ENCODE data around the gene IQCC.
"Not testable (repeated sequence)": the region's sequence is repeated elsewhere in the genome, so short reads cannot be mapped to it uniquely, and the experiment has no call there.

The IQCC gene
- long read RNA-seq, donor 1, partial matches to known transcripts = 8 of 9 reads
- long read RNA-seq, donor 1, other reads (novel, unspliced or antisense) = 0 of 9 reads
- long read RNA-seq, donor 2, partial matches to known transcripts = 0 of 1 reads
- long read RNA-seq, donor 2, other reads (novel, unspliced or antisense) = 0 of 1 reads
- long read RNA-seq, donor 3, partial matches to known transcripts = 0 of 1 reads
- long read RNA-seq, donor 3, other reads (novel, unspliced or antisense) = 0 of 1 reads
- long read RNA-seq, donor 4 = 0 reads
- long read RNA-seq, donor 5, partial matches to known transcripts = 0 of 2 reads
- long read RNA-seq, donor 5, other reads (novel, unspliced or antisense) = 0 of 2 reads
- long read RNA-seq, donor 6, partial matches to known transcripts = 0 of 1 reads
- long read RNA-seq, donor 6, other reads (novel, unspliced or antisense) = 0 of 1 reads
- long read RNA-seq, donor 7, partial matches to known transcripts = 0 of 3 reads
- long read RNA-seq, donor 7, other reads (novel, unspliced or antisense) = 0 of 3 reads
- long read RNA-seq, donor 8, partial matches to known transcripts = 0 of 1 reads
- long read RNA-seq, donor 8, other reads (novel, unspliced or antisense) = 0 of 1 reads

DNA sequence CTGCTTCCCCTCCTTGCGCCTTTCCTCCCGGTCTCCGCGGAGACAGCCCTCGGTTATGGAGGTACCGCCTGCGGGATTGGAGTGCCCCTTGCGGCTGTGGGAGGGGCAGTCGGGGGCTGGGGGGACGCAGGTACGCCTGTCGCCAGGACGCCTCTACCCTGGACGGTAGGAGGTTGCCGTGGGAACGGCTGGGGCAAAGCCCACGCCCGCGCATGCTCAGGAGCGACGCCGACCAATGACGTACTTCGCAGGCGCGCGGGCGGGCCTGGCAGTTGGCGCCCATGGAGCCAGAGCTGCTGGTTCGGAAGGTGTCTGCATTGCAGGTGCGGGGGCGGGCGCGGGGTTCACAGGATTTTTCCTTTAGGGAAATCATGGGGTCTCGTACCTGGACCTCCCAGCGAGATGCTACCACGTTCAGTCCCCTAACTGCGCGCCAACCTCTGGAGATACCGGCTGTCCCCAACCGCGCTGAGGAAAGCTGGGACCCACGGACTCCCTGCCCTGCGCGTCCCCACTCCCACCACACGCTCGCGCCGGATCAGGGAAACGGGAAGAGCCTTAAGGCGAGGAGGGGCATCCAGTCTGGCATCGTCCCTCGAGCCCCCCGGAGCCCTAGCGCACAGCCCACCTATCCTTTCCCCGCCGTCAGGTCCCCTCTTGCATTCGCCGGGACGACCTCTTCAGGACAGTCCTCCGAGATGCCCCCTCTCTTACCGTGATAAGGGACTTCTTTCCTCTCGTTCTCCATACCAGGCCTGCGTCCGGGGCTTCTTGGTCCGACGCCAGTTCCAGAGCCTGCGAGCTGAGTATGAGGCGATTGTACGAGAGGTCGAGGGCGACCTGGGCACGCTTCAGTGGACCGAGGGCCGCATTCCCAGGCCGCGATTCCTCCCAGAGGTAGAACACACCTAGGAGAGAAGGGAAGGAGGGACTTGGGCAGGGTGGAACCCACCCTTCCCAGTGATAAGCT, at the start of gene IQCC:
Gene IQCC, plus strand, starts transcription at position 271 of the 970 bp plus-strand sequence. Its CDS starts 11 bp downstream, at position 282.
- peak; percentile 88 for DNase-seq

DNA sequence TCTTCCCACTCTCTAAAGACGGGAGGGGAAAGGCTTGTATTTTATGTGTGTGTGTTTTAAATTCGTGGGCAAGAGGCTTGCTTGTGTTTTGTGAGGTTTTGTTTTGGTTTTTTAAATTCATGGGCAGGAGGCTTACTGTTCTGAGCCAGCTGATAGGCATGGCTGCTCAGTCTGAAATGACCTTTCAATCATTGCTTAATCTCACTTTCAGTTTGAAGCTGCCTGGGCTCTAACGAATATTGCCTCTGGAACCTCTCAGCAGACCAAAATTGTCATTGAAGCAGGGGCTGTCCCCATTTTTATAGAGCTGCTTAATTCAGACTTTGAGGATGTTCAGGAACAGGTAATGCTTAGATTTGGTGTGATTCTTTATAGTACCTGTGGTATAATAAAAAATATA, 46.3 kb upstream of the IQCC start:
- no peak for DNase-seq

DNA sequence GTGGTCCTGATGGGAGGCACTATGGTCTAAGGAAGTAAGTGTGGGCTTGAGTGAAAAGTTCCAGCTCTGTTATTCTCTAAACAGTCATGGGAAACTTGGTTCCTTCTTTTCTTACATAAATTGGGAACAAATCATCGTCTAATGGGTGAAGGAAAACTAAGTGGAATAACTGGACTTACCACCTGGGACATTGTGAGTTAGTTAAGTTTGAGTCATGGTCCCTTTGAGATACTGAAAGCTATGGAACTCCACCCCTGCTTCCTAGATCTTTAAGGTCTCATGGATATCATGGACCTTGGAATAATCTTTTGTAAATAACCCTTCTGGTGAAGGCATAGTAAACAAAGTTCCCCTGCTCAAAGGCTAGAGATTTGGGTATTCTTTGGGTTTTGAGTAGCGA, 42.1 kb upstream of the IQCC start:
- DNase-seq = no peak

DNA sequence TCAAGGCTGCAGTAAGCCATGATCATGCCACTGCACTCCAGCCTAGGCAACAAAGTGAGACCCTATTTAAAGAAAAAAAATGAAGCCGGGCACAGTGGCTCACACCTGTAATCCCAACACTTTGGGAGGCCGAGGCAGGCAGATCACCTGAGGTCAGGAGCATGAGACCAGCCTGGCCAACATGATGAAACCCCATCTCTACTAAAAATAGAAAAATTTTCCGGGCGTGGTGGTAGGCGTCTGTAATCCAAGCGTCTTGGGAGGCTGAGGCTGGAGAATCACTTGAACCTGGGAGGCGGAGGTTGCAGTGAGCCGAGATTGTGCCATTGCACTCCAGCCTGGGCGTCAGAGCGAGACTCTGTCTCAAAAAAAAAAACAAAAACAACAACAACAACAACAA, 39.8 kb upstream of the IQCC start:
- DNase-seq = not testable (repeated sequence)

DNA sequence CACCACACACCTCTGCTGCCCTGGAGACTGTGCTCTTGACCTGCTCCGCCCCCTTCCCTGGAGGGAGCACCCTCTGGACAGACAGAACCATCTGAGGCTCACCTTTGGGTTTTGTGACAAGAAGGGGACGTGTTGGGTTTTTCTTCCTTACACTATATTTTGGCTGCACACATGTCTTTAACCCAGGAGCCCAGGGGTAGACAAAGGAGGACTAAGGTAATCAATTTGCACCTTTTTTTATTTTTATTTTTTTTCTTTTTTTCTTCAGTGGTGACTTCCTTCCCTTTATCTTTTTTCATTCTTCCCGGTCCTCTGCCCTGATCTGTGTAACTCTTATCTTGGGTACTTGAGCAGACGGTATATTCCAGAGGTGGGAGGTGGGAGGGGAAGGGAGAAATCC, 34.5 kb upstream of the IQCC start:
- DNase-seq = no peak

DNA sequence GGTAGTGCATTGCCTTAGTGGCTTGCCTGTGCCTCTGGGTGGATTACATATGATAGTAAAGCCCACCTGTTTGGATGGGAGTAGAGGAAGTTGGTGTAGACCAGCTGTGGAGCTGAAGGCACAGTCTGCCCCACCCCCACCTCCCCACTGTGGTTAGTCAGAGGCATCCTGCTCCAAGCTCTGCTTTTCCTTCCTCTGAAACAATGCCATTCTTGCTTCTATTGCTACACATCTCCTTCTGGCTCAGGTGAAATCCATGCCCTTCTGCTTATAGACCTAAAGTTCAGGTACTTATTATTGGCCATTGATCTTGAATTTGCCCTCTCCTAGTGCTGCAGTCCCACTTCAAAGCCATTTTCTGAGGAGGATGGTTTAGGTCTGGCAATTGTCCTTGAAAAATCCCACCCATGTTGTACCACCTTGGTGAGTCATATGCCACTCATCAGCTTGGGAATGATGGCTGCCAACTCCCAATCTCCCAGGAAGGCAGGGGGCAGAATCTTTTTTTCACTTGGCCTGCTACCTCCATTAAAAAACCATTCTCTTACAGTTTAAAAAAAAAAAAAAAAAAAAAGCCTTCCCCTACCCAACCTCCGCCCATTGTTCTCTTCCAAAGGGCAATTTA, 32.7 kb upstream of the IQCC start:
- no peak for DNase-seq

DNA sequence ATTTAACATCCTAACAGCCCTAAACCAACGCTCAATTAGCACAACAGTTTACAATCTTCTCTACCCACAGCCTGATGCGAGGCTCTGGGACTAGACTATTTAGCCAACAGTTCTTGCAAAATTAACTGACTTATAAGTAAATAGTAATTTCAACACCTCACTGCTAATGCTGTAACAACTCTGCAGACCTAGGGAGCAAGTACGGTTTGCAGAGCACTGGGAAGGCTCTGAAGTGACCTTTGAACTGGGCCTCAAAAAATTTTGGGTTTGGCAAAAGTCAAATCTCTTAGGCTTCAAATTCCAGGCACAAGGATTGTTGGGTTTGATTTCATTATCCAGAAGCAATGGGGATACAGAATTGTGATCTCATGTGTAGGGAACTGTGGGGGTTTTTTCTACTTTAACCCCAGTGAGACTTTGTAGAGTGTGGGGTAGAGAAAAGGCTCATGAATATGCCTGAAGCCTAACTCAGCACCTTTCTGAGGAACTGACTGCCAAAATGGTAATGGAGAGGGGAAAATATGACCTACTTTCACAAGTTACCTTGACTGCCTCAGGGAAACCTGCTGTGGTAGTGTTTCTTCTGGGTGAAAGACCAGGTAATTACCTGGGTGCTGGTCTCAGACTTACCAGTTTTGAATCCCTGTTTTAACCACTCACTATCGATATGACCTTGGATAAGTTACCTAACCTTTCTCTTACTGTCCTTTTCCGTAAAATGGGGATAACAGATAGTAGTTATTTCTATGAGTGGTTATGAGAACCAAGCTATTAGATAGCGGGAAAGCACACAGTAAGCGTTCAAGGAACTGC, 26.9 kb upstream of the IQCC start:
- no peak for DNase-seq

DNA sequence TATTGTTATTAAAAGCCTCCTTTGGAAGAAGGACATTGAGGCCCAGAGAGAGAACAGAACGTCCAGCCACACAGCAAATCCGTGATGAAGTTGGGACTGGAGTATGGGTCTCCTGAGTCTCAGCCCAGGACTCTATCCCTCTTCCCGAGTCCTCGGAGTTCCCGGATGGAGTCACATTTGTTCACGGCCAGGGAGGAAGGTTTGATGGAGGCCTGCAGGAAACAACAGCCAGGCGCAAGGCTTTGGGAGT, 26.4 kb upstream of the IQCC start:
- no peak for DNase-seq

DNA sequence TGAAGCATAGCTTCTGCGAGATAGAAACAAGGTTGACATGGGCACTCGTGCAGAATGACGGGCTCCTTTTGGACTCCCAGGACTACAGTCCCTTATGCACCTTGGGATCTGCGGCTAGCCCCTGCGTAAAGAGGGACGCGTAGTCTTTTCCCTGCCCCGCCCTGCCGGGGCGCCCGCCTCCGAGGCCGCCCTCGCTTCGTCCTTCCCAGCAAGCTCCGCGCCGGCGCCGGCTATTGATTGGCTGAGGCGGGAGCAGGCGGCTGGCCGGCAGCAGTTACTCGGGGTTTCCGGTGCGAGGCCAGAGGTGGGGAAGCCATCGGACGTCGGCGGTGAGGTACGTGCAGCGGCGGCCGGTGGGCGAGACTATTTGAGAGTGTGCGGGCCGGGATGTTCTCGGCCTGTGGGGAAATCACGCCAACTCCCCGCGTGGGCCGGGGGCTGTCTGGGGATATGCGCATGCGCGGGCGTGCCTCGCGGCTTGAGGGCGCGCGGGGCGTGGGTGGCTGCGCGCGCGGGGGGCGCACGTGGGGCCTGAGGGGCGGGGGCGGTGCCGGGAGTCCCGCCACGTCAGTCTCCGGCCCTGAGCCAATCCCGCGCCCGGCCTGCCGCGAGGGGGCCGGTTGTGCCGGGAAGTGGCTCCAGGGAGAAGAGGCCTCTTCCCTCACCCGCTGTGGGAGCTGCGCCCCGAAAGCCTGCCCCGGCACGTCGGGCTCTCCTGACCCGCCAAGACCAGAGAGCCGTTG, 25.9 kb upstream of the IQCC start, which contains the start of gene TXLNA:
Gene TXLNA, plus strand, starts transcription at position 233 of the 743 bp plus-strand sequence. CDS start 671 bp downstream, outside the sequence.
- DNase-seq = peak; percentile 98

DNA sequence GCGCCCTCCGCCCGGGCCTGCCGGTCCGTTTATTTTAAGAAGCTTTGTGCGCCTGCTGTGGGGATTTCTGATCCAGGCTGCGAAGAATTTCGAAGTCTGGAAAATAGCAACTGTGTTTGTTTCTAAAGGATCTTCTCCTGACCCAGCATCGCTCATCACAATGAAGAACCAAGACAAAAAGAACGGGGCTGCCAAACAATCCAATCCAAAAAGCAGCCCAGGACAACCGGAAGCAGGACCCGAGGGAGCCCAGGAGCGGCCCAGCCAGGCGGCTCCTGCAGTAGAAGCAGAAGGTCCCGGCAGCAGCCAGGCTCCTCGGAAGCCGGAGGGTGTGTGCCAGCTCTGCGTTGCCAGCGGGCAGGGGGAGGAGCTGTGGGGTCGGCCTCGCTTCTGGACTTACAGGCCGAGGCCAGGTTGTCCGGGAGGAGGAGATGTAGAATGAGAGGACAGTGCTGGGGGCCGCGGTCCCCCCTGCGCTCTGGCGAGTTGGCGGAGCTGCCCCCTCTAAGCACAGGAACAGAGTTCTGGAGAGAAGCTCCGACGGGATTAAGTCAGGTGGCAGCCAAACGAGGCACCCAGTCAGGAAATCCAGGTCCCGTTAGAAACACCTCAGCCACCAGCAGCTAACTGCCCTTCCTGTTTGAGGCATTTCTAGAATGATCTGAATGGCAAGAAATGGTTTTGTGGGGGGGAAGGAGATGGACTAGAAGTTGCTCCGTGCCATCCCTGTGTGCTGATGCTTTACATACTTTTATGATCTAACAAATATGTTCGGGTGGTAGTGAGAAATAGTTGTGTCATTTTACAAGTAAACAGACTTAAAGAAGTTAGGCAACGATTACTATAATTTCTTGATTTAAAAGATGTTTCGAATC, 25.0 kb upstream of the IQCC start:
- peak; percentile 80 for DNase-seq

DNA sequence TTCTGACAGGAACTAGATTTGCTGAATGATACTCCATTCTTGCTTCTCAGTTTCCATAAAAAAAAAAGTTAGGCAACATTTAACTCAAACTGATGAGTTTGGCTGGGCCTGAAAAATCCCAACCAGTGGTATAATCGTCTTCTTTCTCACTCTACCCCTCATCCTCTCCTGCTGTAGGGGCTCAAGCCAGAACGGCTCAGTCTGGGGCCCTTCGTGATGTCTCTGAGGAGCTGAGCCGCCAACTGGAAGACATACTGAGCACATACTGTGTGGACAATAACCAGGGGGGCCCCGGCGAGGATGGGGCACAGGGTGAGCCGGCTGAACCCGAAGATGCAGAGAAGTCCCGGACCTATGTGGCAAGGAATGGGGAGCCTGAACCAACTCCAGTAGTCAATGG, 24.4 kb upstream of the IQCC start:
- no peak for DNase-seq

DNA sequence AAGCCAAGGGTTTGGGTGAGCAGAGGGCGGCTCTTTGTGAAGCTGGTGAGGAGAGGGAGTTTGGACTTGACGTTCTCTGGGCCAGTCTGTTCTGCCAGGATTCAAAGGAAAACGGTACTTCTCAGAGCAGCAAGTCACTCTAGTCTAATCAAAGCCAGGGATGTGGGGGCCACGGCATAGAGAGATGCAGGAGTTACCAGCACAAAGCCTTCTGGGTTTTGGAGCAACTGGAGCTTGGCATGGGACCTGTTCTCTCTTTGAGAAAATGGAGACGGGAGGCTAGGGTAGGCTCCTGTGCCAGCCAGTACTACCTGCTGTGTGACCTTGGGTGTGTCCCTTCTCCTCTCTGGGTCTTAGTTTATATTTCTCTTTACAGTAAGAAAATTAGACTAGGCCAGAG, 23.9 kb upstream of the IQCC start:
- no peak for DNase-seq

DNA sequence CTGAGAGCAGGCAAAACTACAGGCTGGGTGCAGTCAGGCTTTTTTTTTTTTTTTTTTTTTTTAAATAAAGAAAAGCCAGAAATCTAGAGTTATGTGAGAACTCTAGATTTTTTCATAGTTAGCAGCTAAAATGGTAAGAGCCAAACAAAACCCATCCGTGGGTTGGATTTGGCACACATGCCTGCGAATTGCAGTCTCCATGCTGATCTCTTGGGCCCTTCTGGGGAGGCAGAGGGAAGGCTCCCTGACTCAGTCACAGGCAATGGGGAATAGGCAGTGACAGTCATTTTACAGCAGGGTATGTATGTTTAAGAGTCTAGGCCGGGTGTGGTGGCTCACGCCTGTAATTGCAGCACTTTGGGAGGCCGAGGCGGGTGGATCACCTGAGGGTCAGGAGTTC, 23.4 kb upstream of the IQCC start:
- no peak for DNase-seq

DNA sequence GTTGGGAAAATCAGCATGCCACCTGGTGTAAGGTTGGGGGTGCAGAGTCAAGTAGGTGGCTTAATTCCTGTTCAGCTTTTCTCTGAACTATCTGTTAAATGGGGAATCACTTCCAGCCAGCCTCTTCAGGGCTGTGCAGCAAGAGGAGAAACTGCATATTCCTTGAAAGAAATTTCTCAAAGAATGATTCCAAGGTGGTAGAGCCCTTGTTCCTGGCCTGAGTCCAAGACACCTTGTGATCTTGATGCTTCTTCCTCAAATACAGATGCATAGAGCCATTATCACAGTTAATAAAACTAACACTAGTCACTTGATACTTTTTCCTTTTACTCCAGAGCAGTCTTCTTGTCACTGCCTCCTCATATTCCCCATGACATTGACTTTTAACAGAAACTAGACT, 20.8 kb upstream of the IQCC start:
- no peak for DNase-seq

DNA sequence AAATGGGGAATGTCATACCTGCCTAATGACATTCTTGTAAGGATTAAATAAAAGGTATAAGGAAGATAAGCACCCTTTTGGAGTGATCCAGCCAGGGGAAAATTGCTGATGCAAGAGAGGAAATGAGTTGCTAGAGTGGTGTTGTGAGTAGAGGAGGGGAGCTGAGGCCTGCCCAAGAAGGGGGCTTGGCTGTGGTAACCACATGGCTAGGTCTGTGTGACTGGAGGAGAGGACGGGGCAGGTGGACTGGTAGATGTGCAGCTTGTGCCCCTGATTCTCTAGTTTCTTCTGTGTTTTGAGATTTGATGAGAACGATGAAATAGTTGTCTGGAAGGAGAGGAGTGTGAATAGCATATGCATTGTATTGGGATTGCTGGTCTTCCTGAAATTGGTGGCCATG, 19.4 kb upstream of the IQCC start:
- DNase-seq = no peak

DNA sequence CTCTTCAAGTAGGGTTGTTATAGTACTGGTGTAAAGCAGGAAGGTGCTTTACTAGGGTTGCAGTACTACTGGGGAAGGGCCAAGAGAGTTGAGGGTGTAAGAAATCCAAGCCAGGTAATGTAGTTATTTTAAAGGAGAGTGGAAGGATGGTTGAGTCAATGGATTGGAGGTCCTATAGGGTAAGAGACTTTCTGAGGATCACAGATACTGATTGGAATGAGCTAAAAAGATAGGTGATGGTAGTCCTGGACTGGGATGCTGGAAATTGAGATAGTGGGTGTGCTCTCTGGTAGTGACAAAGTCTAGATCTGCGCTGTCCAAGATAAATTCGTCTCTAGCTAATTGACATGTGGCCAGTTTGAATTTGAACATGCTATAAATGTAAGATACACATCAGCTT, 19.0 kb upstream of the IQCC start:
- no peak for DNase-seq

DNA sequence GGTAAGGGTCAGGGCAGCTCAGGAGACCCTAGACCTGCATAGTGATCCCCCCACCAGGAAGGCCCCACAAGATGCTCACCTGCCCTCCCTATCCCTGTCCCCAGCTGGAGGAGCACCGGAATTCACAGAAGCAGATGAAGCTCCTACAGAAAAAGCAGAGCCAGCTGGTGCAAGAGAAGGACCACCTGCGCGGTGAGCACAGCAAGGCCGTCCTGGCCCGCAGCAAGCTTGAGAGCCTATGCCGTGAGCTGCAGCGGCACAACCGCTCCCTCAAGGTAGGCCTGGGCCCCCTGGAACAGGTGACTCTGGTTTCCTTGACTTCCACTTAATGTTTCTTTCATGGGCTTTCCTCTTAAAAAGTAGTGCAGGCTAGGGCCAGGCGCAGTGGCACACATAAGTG, 17.6 kb upstream of the IQCC start:
- DNase-seq = no peak

DNA sequence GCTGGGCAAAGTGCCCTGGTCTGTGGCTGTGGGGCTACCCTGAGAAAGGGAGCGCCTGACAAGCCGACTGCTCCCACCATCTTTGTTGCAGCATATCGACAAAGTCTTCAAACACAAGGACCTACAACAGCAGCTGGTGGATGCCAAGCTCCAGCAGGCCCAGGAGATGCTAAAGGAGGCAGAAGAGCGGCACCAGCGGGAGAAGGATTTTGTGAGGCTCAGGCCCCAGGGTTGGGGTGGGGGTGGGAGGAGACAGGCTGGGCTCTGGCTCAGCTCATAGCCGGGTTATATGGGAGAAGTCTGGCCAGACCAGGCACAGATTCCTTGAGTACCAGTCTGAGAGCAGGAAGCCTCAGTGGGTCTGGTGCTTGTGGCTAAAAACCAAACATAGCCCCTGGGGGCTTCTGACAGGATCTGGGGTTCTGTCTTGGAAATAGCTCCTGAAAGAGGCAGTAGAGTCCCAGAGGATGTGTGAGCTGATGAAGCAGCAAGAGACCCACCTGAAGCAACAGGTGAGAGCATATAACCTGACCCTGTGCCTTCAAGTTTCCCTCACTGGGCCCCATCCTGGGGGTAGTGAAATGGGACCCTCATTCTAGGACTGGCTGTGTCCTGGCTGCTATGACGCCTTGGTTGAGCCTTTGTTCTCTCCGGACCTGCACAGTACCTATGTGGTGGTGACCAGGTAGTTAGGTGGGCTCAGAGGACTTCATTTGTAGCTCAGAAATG, 13.1 kb upstream of the IQCC start:
- DNase-seq = no peak

DNA sequence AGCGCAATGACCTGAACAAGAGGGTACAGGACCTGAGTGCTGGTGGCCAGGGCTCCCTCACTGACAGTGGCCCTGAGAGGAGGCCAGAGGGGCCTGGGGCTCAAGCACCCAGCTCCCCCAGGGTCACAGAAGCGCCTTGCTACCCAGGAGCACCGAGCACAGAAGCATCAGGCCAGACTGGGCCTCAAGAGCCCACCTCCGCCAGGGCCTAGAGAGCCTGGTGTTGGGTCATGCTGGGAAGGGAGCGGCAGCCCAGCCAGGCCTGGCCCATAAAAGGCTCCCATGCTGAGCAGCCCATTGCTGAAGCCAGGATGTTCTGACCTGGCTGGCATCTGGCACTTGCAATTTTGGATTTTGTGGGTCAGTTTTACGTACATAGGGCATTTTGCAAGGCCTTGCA, 10.5 kb upstream of the IQCC start:
- DNase-seq = no peak
